DND-41 (cell line): ENCODE results near the gene ERCC2.

Source experiments
- CTCF ChIP-seq: IDR thresholded peaks from 2 replicates; pipeline ENCODE4 v1.5.1; 2012; ENCODE audit warnings: borderline replicate concordance, low read length, moderate library complexity, mild to moderate bottlenecking; ENCODE audit not compliant: poor library complexity, severe bottlenecking; ENCODE audit errors: extremely low read depth
- EZH2 ChIP-seq: IDR thresholded peaks from 3 replicates; pipeline ENCODE4 v1.6.1; 2012; ENCODE audit warnings: borderline replicate concordance, low read depth, mild to moderate bottlenecking, moderate library complexity, low read length, inconsistent platforms; ENCODE audit not compliant: severe bottlenecking

GRCh38 chr19:45403781-45404556 is 33.6 kb upstream of the ERCC2 start:
- TF ChIP-seq CTCF (no peak), EZH2 (no peak)
